GM12878 (cell line): ENCODE results near the gene PCDHGB2. TPM values are rescaled to one million over a fixed set of nuclear protein-coding genes. Genes with fewer than 3 reads are reported as not detected.
A peak's percentile ranks its signal among the peaks of the same experiment; 100 is the strongest.

Experiments
- ATF3 ChIP-seq: IDR thresholded peaks from 2 replicates; pipeline ENCODE4 v1.6.1; 2011; ENCODE audit warnings: low read depth, mild to moderate bottlenecking, low read length, moderate library complexity, borderline replicate concordance; ENCODE audit errors: extremely low read depth
- CHD1 ChIP-seq: IDR thresholded peaks from 2 replicates; pipeline ENCODE4 v1.6.1; 2012; ENCODE audit warnings: low read depth, low read length, improper control_type of control experiment
- EP300 ChIP-seq, 2 experiments: fragments of 150-350 bp in 1 of 2; IDR thresholded peaks; 2 replicates each; pipeline ENCODE4 v1.6.1; 2011 to 2012; ENCODE audit warnings: low read depth in 2 of 2, low read length in 2 of 2, borderline replicate concordance in 1 of 2, improper control_type of control experiment in 1 of 2, inconsistent platforms in 1 of 2; ENCODE audit not compliant: control insufficient read depth in 1 of 2
- FOS ChIP-seq: IDR thresholded peaks from 3 replicates; pipeline ENCODE4 v1.6.1; 2011; ENCODE audit warnings: borderline replicate concordance; ENCODE audit not compliant: insufficient read length; ENCODE audit errors: extremely low read depth
- FOXK2 ChIP-seq: fragments of 450-650 bp; IDR thresholded peaks from 2 replicates; pipeline ENCODE4 v1.6.1; 2017; ENCODE audit warnings: mild to moderate bottlenecking, moderate library complexity
- IRF4 ChIP-seq: IDR thresholded peaks from 2 replicates; pipeline ENCODE4 v1.6.1; 2011; ENCODE audit warnings: low read depth, low read length
- MTA2 ChIP-seq: fragments of 450-650 bp; IDR thresholded peaks from 2 replicates; pipeline ENCODE4 v1.6.1; 2016; ENCODE audit warnings: low read depth, mild to moderate bottlenecking, moderate library complexity
- MYC ChIP-seq: IDR thresholded peaks from 2 replicates; pipeline ENCODE4 v1.6.1; 2011; ENCODE audit warnings: mild to moderate bottlenecking, low read length, moderate library complexity, inconsistent platforms; ENCODE audit not compliant: insufficient read depth, insufficient replicate concordance, insufficient read length, severe bottlenecking
- NKRF ChIP-seq: fragments of 450-650 bp; conservative IDR thresholded peaks from 2 replicates; pipeline ENCODE4 v1.6.1; 2017; ENCODE audit warnings: mild to moderate bottlenecking, moderate library complexity
- POLR2AphosphoS2 ChIP-seq: IDR thresholded peaks from 2 replicates; pipeline ENCODE4 v1.6.1; 2011; ENCODE audit warnings: low read depth, mild to moderate bottlenecking, low read length, improper control_type of control experiment, moderate library complexity
- POU2F2 ChIP-seq: IDR thresholded peaks from 3 replicates; pipeline ENCODE4 v1.6.1; 2011; ENCODE audit warnings: low read depth, mild to moderate bottlenecking, low read length, borderline replicate concordance
- RAD51 ChIP-seq: fragments of 450-650 bp; IDR thresholded peaks from 2 replicates; pipeline ENCODE4 v1.6.1; 2016; ENCODE audit warnings: moderate library complexity, mild to moderate bottlenecking, inconsistent platforms
- RCOR1 ChIP-seq: conservative IDR thresholded peaks from 2 replicates; pipeline ENCODE4 v1.6.1; 2012; ENCODE audit warnings: low read depth, low read length, improper control_type of control experiment
- RFX5 ChIP-seq: IDR thresholded peaks from 2 replicates; pipeline ENCODE4 v1.6.1; 2011; ENCODE audit warnings: low read depth, low read length, improper control_type of control experiment
- SIX5 ChIP-seq: IDR thresholded peaks from 2 replicates; pipeline ENCODE4 v1.6.1; 2011; ENCODE audit warnings: mild to moderate bottlenecking, low read depth, low read length, moderate library complexity; ENCODE audit not compliant: severe bottlenecking
- SMAD1 ChIP-seq: fragments of 450-650 bp; IDR thresholded peaks from 2 replicates; pipeline ENCODE4 v1.6.1; 2018; ENCODE audit warnings: mild to moderate bottlenecking, low read depth; ENCODE audit not compliant: partially characterized antibody
- SRF ChIP-seq, 2 experiments: IDR thresholded peaks; 2 replicates each; pipeline ENCODE4 v1.6.1; 2011; ENCODE audit warnings: low read depth in 2 of 2, low read length in 2 of 2, mild to moderate bottlenecking in 1 of 2, moderate library complexity in 1 of 2
- USF1 ChIP-seq: IDR thresholded peaks from 2 replicates; pipeline ENCODE4 v1.6.1; 2011; ENCODE audit warnings: borderline replicate concordance, low read depth, mild to moderate bottlenecking, moderate library complexity, mixed read lengths, low read length; ENCODE audit not compliant: insufficient read depth; ENCODE audit errors: extremely low read length
- WRNIP1 ChIP-seq: IDR thresholded peaks from 2 replicates; pipeline ENCODE4 v1.6.1; 2011; ENCODE audit warnings: low read depth, low read length, improper control_type of control experiment, borderline replicate concordance
- ZBED1 ChIP-seq: IDR thresholded peaks from 2 replicates; pipeline ENCODE4 v1.6.1; 2016; ENCODE audit warnings: borderline replicate concordance
- ZBTB4 ChIP-seq: fragments of 450-650 bp; formaldehyde crosslinking; IDR thresholded peaks from 2 replicates; pipeline ENCODE4 v1.4.0; 2022; ENCODE audit warnings: mild to moderate bottlenecking, moderate library complexity
- ZNF274 ChIP-seq: IDR thresholded peaks from one replicate; pipeline ENCODE4 v1.8.0; 2011; ENCODE audit not compliant: insufficient read length, insufficient read depth
- polyA plus RNA-seq, 11 experiments: library from polyadenylated mRNA; depleted of rRNA in 4 of 11; unstranded in 6 of 11; stranded (reverse) in 5 of 11; fragments of >200 nt; fragmentation: Nextera tagmentation in 4 of 11; fragmentation: Illumina TruSeq in 1 of 11; extraction: Ambion mirVana in 4 of 11; extraction: Trizol in 1 of 11; gene quantifications; 1 replicate in 1 of 11; 2 replicates in 10 of 11; pipeline versions ENCODE4 v1.2.1 to v1.2.3, GENCODE V29; 2011 to 2016; ENCODE audit warnings: inconsistent platforms in 2 of 11, missing spikeins in 2 of 11, low read depth in 1 of 11
- total RNA-seq, 4 experiments: library from RNA; depleted of rRNA in 3 of 4; stranded (reverse); fragments of >200 nt in 3 of 4; fragmentation: Illumina TruSeq in 1 of 4; extraction: Trizol in 1 of 4; gene quantifications; 2 replicates each; pipeline versions ENCODE4 v1.2.1 to v1.2.3, GENCODE V29; 2013 to 2021

Gene PCDHGB2
- total and polyA plus RNA-seq, 10 of the 15 experiments (the other 5 are each of a cell fraction or from before 2014, with no cell fraction given), result 0.06 to 0.38 (median 0.19) TPM; not detected in 2

- TF ChIP-seq NKRF, result no peak
- TF ChIP-seq USF1, result no peak
- peak; percentile 94 for TF ChIP-seq POLR2AphosphoS2
- no peak for TF ChIP-seq ZBTB4 (CRISPR knock-in tag)
- TF ChIP-seq ZBED1, result 0 out of 2 replicates have a peak, but pooled peaks have one; percentile 12
- TF ChIP-seq RFX5, result no peak
- TF ChIP-seq POU2F2, result peak; percentile 62
- TF ChIP-seq MTA2, result no peak
- no peak for TF ChIP-seq FOXK2
- peak; percentile 82; the same call in 1 of the 2 replicates for TF ChIP-seq WRNIP1
- TF ChIP-seq ZNF274, result no peak
- TF ChIP-seq SRF (IDR thresholded peaks at IDR 0.05; ENCODE audit: low read depth in 2 of 2, low read length in 2 of 2), result peak in 1 of 2 experiments; percentile 39; a peak in 1 of 4 replicates
- TF ChIP-seq EP300 (IDR thresholded peaks at IDR 0.05; ENCODE audit: borderline replicate concordance in 1 of 2, control insufficient read depth in 1 of 2, low read depth in 2 of 2, low read length in 2 of 2), result no peak
- no peak for TF ChIP-seq SIX5
- TF ChIP-seq MYC, result no peak
- TF ChIP-seq SMAD1, result peak; percentile 69
- TF ChIP-seq RAD51, result no peak
- no peak for TF ChIP-seq ATF3
- TF ChIP-seq CHD1, result no peak
- no peak for TF ChIP-seq FOS
- TF ChIP-seq RCOR1, result no peak
- TF ChIP-seq IRF4, result 0 out of 2 replicates have a peak, but pooled peaks have one; percentile 4
Observed at GRCh38 chr5:141320225-141321169, 39.3 kb upstream of the PCDHGB2 start, which contains the start of gene TAF7 (continued).
